SU-DHL-6 (cell line): ENCODE results near the gene BNC1.

ENCODE experiments used
- H2AFZ ChIP-seq: fragments of 200-600 bp; sonication (generic); 2 replicates; pipeline ENCODE4 v1.6.1; 2014; ENCODE audit warnings: low read depth, mild to moderate bottlenecking, moderate library complexity, mixed read lengths, antibody characterized with exemption, low read length; ENCODE audit not compliant: severe bottlenecking
- H3F3A ChIP-seq: fragments of 200-600 bp; shearing (Covaris generic); 2 replicates; pipeline ENCODE4 v1.6.0; 2016; ENCODE audit warnings: antibody characterized with exemption, mild to moderate bottlenecking; ENCODE audit not compliant: insufficient read depth
- H3K27ac ChIP-seq: fragments of 200-600 bp; sonication (generic); 2 replicates; pipeline ENCODE4 v1.5.1; 2016; ENCODE audit warnings: low read depth, mild to moderate bottlenecking, low read length, moderate library complexity, mixed read lengths
- H3K27me3 ChIP-seq: fragments of 200-600 bp; sonication (generic), shearing (Covaris generic); 2 replicates; pipeline ENCODE4 v1.6.0; 2014; ENCODE audit warnings: mild to moderate bottlenecking, low read length
- H3K36me3 ChIP-seq: fragments of 200-600 bp; sonication (generic); 2 replicates; pipeline ENCODE4 v1.6.1; 2014; ENCODE audit warnings: mild to moderate bottlenecking, low read length, mixed read lengths
- H3K4me2 ChIP-seq: fragments of 300-600, 200-600 bp; shearing (Covaris generic), sonication (generic); 2 replicates; pipeline ENCODE4 v1.6.0; 2014; ENCODE audit warnings: low read length, low read depth, mild to moderate bottlenecking; ENCODE audit not compliant: poor library complexity, severe bottlenecking
- H3K4me3 ChIP-seq: fragments of 200-600 bp; sonication (generic); 2 replicates; pipeline ENCODE4 v1.5.1; 2014; ENCODE audit warnings: antibody characterized with exemption, low read length, mild to moderate bottlenecking, mixed read lengths; ENCODE audit not compliant: insufficient read depth, poor library complexity, severe bottlenecking
- H3K79me2 ChIP-seq: fragments of 200-600 bp; sonication (generic); 2 replicates; pipeline ENCODE4 v1.6.1; 2014; ENCODE audit warnings: mild to moderate bottlenecking, low read length, moderate library complexity; ENCODE audit not compliant: insufficient read depth
- H3K9ac ChIP-seq: fragments of 200-600 bp; sonication (generic); 2 replicates; pipeline ENCODE4 v1.7.0; 2014; ENCODE audit warnings: mild to moderate bottlenecking, low read length
- H3K9me2 ChIP-seq: fragments of 200-600 bp; sonication (generic); replicated peaks from 2 replicates; pipeline ENCODE4 v1.6.1; 2014; ENCODE audit warnings: low read length; ENCODE audit not compliant: insufficient read depth
- H3K9me3 ChIP-seq: fragments of 200-600 bp; sonication (generic); 2 replicates; pipeline ENCODE4 v1.6.1; 2014; ENCODE audit warnings: low read length, mixed read lengths; ENCODE audit not compliant: insufficient read depth
- H4K20me1 ChIP-seq: fragments of 200-600 bp; sonication (generic); 2 replicates; pipeline ENCODE4 v1.6.1; 2014; ENCODE audit warnings: low read depth, mild to moderate bottlenecking, antibody characterized with exemption, low read length, moderate library complexity, mixed read lengths
- CTCF ChIP-seq: fragments of 200-600 bp; sonication (generic); IDR thresholded peaks from one replicate; pipeline ENCODE4 v1.5.1; 2017; ENCODE audit warnings: antibody characterized with exemption, mild to moderate bottlenecking, low read length, moderate library complexity; ENCODE audit not compliant: insufficient read depth, poor library complexity, severe bottlenecking
- EZH2phosphoT487 ChIP-seq: fragments of 200-600 bp; sonication (generic), shearing (Covaris generic); conservative IDR thresholded peaks from 2 replicates; pipeline ENCODE4 v1.6.1; 2018; ENCODE audit warnings: mild to moderate bottlenecking, antibody characterized with exemption, low read length, moderate library complexity, mixed read lengths

BNC1 gene

DNA sequence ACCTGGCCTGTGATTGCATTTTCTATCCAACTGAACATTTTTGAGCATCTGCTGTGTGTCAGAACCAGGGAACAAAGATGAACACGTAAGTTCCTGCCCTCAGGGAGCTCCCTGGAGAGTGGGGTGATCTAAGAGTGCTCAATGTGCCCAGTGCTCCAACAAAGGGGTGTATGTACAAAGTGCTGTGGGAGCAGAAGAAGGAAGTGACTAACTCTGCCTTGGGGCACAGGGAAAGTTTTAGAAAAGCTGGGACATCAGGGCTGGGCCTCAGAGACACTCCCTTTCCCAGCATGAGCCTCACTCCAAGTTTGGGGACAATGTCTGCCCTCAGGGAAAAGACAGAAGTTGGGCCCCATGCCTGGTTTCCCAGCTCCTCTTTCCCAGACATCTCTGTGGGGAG, 27.6 kb upstream of the BNC1 start:
- TF ChIP-seq CTCF (no peak), EZH2phosphoT487 (no peak)
- no peak overlapping the region for H3K27ac ChIP-seq
- no peaks in the 10 kb centered on the region for H3F3A ChIP-seq
- H4K20me1 ChIP-seq = no peaks in the 10 kb centered on the region
- no peak overlapping the region for H3K4me2 ChIP-seq
- H3K36me3 ChIP-seq = no peaks in the 10 kb centered on the region
- H2AFZ ChIP-seq = no peak overlapping the region
- H3K79me2 ChIP-seq = no peaks in the 10 kb centered on the region
- H3K4me3 ChIP-seq = no peak overlapping the region
- no peak overlapping the region for H3K9ac ChIP-seq
- no peaks in the 10 kb centered on the region for H3K9me3 ChIP-seq
- H3K9me2 ChIP-seq = no peaks in the 10 kb centered on the region
- no peaks in the 10 kb centered on the region for H3K27me3 ChIP-seq

GRCh38 chr15:83310521-83311456, 26.3 kb upstream of the BNC1 start:
- no peak overlapping the region for H3K4me3 ChIP-seq
- H3K9me3 ChIP-seq = no peaks in the 10 kb centered on the region
- H3K9ac ChIP-seq = no peak overlapping the region
- no peaks in the 10 kb centered on the region for H3K36me3 ChIP-seq
- no peak overlapping the region for H2AFZ ChIP-seq
- TF ChIP-seq CTCF (no peak), EZH2phosphoT487 (no peak)
- no peak overlapping the region for H3K27ac ChIP-seq
- H3K4me2 ChIP-seq = no peak overlapping the region
- H3K27me3 ChIP-seq = no peaks in the 10 kb centered on the region
- H3K79me2 ChIP-seq = no peaks in the 10 kb centered on the region
- no peaks in the 10 kb centered on the region for H3F3A ChIP-seq
- H4K20me1 ChIP-seq = no peaks in the 10 kb centered on the region
- H3K9me2 ChIP-seq = no peaks in the 10 kb centered on the region

GRCh38 chr15:83308671-83309070, 24.2 kb upstream of the BNC1 start:
- Histone ChIP-seq H3K36me3 (no peaks in the 10 kb centered on the region), H3K4me2 (no peak overlapping the region), H3K9me3 (no peaks in the 10 kb centered on the region), H3K79me2 (no peaks in the 10 kb centered on the region), H3K4me3 (no peak overlapping the region), H3K9ac (no peak overlapping the region), H3K27ac (no peak overlapping the region), H2AFZ (no peak overlapping the region), H4K20me1 (no peaks in the 10 kb centered on the region), H3F3A (no peaks in the 10 kb centered on the region), H3K9me2 (no peaks in the 10 kb centered on the region), H3K27me3 (no peaks in the 10 kb centered on the region)
- no peak for TF ChIP-seq CTCF
- TF ChIP-seq EZH2phosphoT487 = no peak
